GM19395 (cell line): ENCODE results near the gene RAC3.

ENCODE experiments used
- ATAC-seq: cut with Tn5 transposase; IDR thresholded peaks from one replicate; pipeline ENCODE4 v1.9.1; 2021; ENCODE audit warnings: mild to moderate bottlenecking, moderate library complexity; ENCODE audit not compliant: unreplicated experiment

Gene RAC3

GRCh38 chr17:81998691-81999438, 32.6 kb upstream of the RAC3 start:
- ATAC-seq = no peak

GRCh38 chr17:81999587-81999975, 31.9 kb upstream of the RAC3 start:
- ATAC-seq = no peak

GRCh38 chr17:81999976-82000802, 31.3 kb upstream of the RAC3 start:
- ATAC-seq = no peak

- no peak for ATAC-seq
Measured at GRCh38 chr17:82000803-82001570, 30.5 kb upstream of the RAC3 start.

- ATAC-seq = no peak
Measured at GRCh38 chr17:82001571-82002056, 29.9 kb upstream of the RAC3 start.

DNA sequence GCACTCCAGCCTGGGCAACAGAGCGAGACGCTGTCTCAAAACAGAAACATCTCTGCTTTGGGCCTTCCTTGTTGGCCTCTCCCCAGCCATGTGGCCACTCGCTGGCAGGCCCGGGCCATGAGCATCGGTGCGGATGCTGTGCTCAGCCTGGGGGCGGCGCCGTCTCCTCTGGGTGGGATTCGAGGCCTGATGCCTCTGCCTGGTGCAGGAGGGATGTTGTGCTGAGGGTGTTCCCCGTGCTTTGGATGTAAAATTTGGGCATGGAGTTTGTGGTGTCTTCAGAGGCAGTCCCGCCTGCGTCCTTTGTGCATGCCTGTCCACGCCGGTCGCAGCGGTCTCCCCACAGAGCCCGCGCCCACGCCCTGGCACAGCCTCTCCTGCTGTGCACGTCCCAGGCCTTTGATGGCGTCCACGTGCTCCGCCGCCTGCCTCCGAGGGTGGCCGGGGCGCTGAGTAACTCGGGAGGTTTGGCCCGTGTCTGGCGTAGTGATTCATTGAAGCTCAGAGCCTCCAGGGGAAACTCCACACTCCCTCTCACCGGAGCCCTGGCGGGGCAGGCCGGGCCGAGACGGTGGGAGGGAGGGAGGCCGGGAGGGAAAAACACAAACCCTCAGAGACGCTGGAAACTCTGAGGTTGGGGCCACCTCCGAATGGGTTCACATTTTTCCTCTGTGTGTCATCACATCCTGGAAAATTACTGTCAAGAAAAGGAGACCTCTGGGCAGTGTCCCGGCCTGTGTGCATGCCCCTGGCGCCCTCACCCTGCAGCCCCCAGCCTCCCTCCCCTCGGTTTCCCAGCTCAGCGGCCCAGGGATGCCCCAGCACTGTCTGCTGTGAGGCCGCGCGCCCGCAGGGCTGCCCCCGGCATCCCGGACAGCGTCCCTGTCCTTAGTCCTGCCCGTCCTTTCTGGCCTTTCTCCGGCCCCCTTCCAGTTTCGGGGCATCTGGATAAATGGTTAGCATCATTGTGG, 27.8 kb upstream of the RAC3 start:
- no peak for ATAC-seq

GRCh38 chr17:82004517-82005455, 26.7 kb upstream of the RAC3 start:
- ATAC-seq = no peak

GRCh38 chr17:82005701-82006348, 25.7 kb upstream of the RAC3 start:
- no peak for ATAC-seq

DNA sequence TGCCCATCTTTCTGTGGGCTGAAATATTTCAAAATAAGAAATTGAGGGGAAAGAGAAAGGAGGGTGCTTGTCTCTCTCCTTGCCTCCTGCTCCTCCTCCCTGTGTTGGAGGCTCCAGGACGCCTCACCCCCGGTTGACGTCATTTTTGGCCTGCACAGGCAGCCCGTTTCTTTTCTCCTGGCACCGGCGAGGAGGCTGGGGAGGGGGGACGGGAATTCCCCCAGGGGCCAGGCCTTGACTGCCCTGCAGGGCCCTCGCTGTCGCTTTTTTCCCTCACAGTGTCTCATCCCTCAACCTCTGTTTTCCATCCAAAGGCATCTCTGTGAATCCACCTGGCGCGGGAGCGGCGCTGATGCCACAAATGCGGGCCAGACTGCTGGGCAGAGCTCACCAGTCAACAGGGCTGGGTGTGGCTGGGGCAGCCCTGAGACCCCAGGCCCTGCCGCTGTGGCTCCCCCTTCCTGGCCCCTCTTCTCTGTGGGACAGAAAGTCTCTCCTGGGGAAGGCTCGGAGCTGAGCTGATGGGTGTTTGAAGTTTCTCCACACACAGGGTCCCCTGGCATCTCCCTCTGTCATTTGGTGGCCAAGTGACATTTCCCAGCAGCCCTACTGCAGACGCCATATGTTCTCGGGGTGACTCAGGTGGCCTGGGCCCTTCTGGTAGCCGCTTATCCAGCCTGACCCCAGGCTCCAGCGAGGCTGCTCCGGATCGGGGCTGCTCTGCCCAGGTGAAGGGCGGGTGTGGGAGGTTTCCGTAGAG, 24.8 kb upstream of the RAC3 start:
- no peak for ATAC-seq

GRCh38 chr17:82007228-82007494, 24.3 kb upstream of the RAC3 start:
- ATAC-seq = no peak

DNA sequence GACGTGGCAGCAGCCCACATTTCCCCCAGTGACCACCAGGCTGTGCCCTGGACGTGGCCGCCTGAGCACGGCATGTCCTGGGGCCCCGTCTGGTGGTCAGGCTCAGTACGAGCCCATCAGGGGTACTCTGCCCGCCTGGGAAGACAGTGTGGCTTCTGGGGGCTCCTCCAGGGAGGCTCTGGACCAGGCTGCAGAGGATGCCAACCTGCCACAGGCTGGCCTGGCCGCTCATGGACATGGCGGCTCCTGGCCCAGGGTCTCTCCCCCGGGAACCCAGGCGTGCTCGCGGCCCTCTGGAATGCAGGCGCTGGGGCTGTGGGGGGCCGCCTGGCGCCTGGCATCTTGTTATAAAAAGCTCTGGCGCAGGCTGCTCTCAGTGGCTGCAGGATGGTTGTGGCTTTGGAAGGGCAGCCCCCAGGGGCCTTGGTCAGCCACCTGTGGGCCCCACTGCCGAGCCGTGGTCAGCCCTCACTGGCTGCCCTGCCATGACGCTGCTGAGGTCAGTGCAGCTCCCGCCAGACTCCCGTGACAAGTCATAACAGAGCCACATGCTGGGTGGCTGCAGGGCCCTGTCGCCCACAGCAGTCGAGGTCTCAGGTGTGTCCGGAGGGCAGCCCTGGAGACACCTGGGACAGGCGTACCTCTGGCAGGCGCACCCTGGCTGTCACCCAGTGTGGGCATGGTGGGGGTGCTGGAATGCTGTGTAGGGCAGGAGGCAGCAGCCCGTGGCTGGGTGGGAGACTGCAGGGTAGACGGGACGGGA, 23.8 kb upstream of the RAC3 start:
- ATAC-seq = no peak

DNA sequence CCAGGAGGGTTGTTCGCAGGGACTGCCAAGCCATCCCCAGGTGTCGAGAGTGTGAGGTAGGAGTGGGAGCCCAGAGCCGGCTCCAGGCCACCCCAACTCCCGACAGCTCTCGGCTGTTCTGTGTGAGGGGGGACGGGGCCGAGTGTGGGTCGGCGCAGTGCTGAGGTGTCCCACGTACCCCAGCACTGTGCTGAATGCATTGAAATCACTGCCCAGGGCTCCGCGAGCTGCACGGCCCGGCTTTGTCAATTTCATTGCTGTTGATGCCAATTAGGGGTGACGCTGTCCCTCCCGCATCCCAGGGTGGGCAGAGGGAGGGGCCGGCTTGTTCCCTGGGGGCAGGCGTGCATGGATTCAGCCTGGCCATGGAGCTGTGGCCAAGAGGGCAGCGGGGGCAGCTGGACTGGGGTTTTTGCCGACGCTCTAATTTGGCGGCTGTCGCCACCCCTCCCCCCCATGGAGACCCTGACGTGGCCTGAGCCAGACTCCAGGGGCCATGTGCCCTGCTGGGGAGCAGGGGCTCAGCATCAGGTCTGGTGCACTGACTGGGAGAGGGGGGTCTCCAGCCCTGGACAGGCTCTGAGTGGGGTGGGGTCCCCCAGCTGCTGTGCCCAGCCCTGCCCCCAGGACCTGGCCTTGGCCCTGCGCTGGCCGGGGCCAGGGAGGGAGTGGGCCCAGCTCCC, 23.1 kb upstream of the RAC3 start:
- no peak for ATAC-seq

DNA sequence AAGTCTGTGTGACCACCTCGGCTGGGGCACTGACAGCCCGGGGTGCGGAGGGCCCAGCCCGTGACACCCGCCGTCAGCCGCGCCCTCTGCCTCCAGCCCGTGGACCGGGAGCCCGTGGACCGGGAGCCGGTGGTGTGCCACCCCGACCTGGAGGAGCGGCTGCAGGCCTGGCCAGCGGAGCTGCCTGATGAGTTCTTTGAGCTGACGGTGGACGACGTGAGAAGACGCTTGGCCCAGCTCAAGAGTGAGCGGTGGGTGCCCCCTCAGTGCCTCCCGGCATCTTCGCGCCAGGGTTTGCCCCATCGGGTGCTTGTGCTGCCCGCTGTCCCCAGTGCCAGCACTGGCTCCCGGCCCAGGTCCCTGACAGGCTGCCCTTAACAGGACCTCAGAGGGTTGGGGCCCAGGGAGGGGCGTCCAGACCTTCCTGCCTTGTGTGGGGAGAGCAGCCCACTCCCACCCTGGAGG, 22.5 kb upstream of the RAC3 start:
- ATAC-seq = no peak

DNA sequence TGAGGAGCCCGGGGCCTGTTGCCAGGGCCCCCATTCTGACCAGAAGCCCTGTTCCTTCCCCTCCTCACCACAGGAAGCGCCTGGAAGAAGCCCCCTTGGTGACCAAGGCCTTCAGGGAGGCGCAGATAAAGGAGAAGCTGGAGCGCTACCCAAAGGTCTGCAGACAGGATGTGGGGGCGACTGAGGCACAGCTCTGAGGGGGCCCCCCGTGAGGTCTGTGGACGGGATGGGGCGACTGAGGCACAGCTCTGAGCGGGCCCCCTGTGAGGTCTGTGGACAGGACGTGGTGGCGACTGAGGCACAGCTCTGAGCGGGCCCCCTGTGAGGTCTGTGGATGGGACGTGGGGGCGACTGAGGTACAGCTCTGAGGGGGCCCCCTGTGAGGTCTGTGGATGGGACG, 22.1 kb upstream of the RAC3 start:
- ATAC-seq = no peak

DNA sequence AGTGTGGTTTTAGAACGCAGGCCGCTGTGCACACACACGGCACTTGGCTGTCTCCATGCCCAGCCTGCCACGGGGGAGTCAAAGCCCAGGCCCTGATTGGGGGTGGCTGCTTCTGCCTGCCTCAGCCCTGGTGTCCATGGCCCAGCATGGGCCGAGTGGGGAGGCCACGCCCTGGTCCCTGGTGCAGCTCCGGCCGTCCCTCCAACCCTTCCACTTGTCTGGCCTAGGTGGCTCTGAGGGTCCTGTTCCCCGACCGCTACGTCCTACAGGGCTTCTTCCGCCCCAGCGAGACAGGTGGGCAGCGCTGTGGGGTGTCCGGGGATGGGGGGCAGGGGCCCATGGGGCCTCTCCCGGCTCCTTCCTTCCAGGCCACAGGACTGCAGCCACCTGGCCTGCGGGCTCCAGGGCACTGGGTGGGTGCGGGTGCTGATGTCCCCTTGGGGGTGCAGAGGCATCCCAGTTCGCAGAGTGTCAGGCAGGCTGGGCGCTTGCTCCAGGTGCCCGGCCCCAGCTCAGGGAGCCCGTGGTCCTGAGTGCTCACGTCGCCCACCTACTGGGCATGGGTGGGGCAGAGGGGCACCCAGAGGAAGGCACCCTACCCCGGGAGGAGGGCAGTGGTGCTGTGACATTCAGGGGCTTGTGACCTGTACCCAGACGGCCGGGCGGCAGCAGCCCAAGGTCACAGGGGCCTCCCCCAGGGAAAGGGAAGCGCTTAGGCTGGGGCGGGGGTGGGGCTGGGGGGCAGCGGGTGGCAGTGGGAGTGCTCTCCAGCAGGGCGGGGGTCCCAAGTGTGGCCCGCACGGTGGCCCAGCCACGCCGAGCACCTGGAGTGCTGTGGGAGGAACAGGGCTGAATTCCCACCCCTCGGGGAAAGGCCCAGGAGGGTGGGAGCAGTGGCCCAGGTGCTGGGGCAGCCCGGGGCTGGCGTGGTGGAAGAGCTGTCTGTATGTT, 20.6 kb upstream of the RAC3 start:
- ATAC-seq = no peak
